ENCODE results near the gene TMCC3.

Gene TMCC3

DNA sequence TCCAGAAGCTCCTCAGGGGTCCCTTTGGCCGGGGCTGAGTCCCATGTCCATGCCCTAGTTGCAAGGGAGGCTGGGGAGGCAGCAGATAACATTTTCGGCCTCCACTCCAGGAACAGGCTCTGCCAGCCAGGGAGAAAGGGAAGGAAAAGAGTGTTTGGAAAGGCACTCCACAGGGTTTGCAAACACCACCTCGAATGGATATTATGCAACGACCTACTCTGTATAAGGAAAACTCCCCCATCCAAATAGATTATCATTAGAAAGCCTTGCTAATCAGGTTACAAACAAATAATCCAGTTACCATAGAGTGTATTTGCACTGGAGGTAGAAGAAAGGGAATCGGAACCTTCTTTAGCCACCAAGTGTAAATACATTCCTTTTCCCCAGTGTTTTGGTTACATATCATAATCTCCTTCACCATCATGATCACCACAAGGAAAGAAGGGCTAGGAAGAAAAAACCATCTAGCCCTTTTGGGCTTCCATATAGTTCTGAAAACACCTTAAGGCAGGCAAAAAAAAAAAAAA, 40.4 kb downstream of the TMCC3 start:
- TF ChIP-seq, protein P1, sequence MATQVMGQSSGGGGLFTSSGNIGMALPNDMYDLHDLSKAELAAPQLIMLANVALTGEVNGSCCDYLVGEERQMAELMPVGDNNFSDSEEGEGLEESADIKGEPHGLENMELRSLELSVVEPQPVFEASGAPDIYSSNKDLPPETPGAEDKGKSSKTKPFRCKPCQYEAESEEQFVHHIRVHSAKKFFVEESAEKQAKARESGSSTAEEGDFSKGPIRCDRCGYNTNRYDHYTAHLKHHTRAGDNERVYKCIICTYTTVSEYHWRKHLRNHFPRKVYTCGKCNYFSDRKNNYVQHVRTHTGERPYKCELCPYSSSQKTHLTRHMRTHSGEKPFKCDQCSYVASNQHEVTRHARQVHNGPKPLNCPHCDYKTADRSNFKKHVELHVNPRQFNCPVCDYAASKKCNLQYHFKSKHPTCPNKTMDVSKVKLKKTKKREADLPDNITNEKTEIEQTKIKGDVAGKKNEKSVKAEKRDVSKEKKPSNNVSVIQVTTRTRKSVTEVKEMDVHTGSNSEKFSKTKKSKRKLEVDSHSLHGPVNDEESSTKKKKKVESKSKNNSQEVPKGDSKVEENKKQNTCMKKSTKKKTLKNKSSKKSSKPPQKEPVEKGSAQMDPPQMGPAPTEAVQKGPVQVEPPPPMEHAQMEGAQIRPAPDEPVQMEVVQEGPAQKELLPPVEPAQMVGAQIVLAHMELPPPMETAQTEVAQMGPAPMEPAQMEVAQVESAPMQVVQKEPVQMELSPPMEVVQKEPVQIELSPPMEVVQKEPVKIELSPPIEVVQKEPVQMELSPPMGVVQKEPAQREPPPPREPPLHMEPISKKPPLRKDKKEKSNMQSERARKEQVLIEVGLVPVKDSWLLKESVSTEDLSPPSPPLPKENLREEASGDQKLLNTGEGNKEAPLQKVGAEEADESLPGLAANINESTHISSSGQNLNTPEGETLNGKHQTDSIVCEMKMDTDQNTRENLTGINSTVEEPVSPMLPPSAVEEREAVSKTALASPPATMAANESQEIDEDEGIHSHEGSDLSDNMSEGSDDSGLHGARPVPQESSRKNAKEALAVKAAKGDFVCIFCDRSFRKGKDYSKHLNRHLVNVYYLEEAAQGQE (IDR thresholded peaks at IDR 0.05; ENCODE audit: insufficient read depth in 1 of 2, low read depth in 2 of 2, low read length in 2 of 2): no peak
- TF ChIP-seq POLR2AphosphoS5 (IDR thresholded peaks at IDR 0.05; ENCODE audit: low read depth, low read length) (no peak), FOXP2 (optimal IDR thresholded peaks at IDR 0.05; ENCODE audit: borderline replicate concordance, extremely low read depth, extremely low read length, insufficient read depth) (no peak), TAF1 (IDR thresholded peaks at IDR 0.05; ENCODE audit: borderline replicate concordance, insufficient read depth, low read length) (no peak), SIN3A (IDR thresholded peaks at IDR 0.05; ENCODE audit: borderline replicate concordance, insufficient read depth, low read length) (no peak)

DNA sequence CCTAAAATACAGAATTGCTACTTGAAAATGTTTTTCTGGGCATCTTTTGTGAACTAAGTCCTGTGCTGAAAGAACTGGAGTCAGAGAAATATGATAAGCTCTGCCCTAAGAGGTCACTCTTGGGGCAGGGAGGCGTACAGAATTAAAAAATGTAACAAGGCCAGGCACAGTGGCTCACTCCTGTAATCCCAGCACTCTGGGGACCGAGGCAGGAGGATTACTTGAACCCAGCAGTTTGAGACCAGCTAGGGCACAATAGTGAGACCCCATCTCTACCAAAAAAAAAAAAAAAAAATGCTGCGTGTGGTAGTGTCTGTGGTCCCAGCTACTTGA, 46.0 kb downstream of the TMCC3 start:
- TF ChIP-seq TAF1 (IDR thresholded peaks at IDR 0.05; ENCODE audit: borderline replicate concordance, insufficient read depth, low read length) (no peak), FOXP2 (optimal IDR thresholded peaks at IDR 0.05; ENCODE audit: borderline replicate concordance, extremely low read depth, extremely low read length, insufficient read depth) (no peak), POLR2AphosphoS5 (IDR thresholded peaks at IDR 0.05; ENCODE audit: low read depth, low read length) (no peak), SIN3A (IDR thresholded peaks at IDR 0.05; ENCODE audit: borderline replicate concordance, insufficient read depth, low read length) (no peak)
- TF ChIP-seq, protein P1 (IDR thresholded peaks at IDR 0.05; ENCODE audit: insufficient read depth in 1 of 2, low read depth in 2 of 2, low read length in 2 of 2): no peak

DNA sequence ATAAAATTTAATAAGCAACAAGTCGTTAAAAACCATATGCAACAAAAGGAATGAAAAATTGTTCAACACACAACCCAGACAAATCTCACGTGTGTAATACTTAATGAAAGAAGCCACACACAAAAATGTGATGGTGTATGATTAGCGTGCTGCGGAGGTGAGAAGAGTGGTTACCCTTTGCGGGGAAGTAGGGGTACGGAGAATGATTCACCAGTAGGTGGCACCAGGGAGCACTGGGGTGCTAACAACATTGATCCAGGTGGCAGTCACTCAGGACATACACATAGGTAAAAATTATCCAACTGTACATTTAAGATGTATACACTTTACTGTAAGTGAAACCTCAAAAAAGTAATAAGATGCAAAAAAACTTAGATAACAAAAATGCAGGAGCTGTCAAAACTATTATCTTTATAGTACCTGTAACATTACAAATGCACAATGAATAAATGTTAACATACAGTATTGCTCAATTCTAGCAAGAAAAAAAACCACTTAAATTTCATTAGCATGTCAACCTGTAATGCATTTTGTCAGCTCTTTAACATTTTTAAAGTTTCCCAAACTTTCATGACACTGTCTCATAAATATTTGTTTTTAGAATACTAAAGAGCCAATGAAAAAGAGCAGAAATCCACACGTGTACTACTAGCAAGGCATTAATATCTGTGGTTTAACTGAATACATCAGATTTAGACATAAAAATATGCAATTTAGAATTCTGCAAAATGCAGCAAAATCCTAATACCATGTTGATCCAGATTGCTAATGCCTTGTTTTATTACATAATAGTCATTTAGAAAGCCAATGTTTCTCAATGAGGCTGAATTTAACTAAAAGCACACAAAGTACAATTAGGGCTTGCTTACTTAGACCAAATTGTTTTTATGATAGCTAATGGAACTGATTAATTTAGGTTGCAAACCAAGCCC, 46.7 kb downstream of the TMCC3 start:
- TF ChIP-seq FOXP2 (optimal IDR thresholded peaks at IDR 0.05; ENCODE audit: borderline replicate concordance, extremely low read depth, extremely low read length, insufficient read depth) (no peak), SIN3A (IDR thresholded peaks at IDR 0.05; ENCODE audit: borderline replicate concordance, insufficient read depth, low read length) (no peak), TAF1 (IDR thresholded peaks at IDR 0.05; ENCODE audit: borderline replicate concordance, insufficient read depth, low read length) (no peak), POLR2AphosphoS5 (IDR thresholded peaks at IDR 0.05; ENCODE audit: low read depth, low read length) (no peak)
- TF ChIP-seq, protein P1 (IDR thresholded peaks at IDR 0.05; ENCODE audit: insufficient read depth in 1 of 2, low read depth in 2 of 2, low read length in 2 of 2): no peak

- TF ChIP-seq POLR2AphosphoS5 (IDR thresholded peaks at IDR 0.05; ENCODE audit: low read depth, low read length) (no peak), TAF1 (IDR thresholded peaks at IDR 0.05; ENCODE audit: borderline replicate concordance, insufficient read depth, low read length) (no peak), FOXP2 (optimal IDR thresholded peaks at IDR 0.05; ENCODE audit: borderline replicate concordance, extremely low read depth, extremely low read length, insufficient read depth) (no peak), SIN3A (IDR thresholded peaks at IDR 0.05; ENCODE audit: borderline replicate concordance, insufficient read depth, low read length) (no peak)
- TF ChIP-seq, protein P1 (IDR thresholded peaks at IDR 0.05; ENCODE audit: insufficient read depth in 1 of 2, low read depth in 2 of 2, low read length in 2 of 2): no peak
Observed at GRCh38 chr12:94602024-94602423, 48.3 kb downstream of the TMCC3 start.

All from PFSK-1 (cell line).